Immature natural killer cell (primary cell): Measurements from ENCODE around the gene NUP54. TPM values are rescaled to one million over a fixed set of nuclear protein-coding genes. Genes with fewer than 3 reads are reported as not detected.

Experiments
- DNase-seq, 3 donors: peaks; one replicate each; pipeline ENCODE4 v3.0.0; 2022; ENCODE audit warnings: mixed read lengths in 1 of 3
- H3K27ac Mint-ChIP-seq, 6 donors: one replicate each; pipeline ENCODE4 v1.8.0; 2020; ENCODE audit warnings: mixed read lengths in 6 of 6, mild to moderate bottlenecking in 5 of 6, inconsistent platforms in 4 of 6, moderate library complexity in 3 of 6
- H3K27me3 Mint-ChIP-seq, 3 donors: one replicate each; pipeline ENCODE4 v1.8.0; 2020 to 2021; ENCODE audit warnings: low read depth in 3 of 3, mild to moderate bottlenecking in 3 of 3, mixed read lengths in 3 of 3, moderate library complexity in 3 of 3, inconsistent platforms in 1 of 3
- H3K36me3 Mint-ChIP-seq, 3 donors: one replicate each; pipeline ENCODE4 v1.8.0; 2020; ENCODE audit warnings: mixed read lengths in 3 of 3, inconsistent platforms in 2 of 3, mild to moderate bottlenecking in 2 of 3
- H3K4me1 Mint-ChIP-seq, 2 donors: one replicate each; pipeline ENCODE4 v1.8.0; 2020; ENCODE audit warnings: inconsistent platforms in 2 of 2, mild to moderate bottlenecking in 2 of 2, mixed read lengths in 2 of 2, moderate library complexity in 1 of 2
- H3K4me3 Mint-ChIP-seq, 5 donors: one replicate each; pipeline ENCODE4 v1.8.0; 2020; ENCODE audit warnings: mild to moderate bottlenecking in 5 of 5, mixed read lengths in 5 of 5, inconsistent platforms in 3 of 5, moderate library complexity in 3 of 5
- H3K9me3 Mint-ChIP-seq, 6 donors: one replicate each; pipeline ENCODE4 v1.8.0; 2020; ENCODE audit warnings: mild to moderate bottlenecking in 6 of 6, mixed read lengths in 6 of 6, inconsistent platforms in 4 of 6, moderate library complexity in 3 of 6
- polyA plus RNA-seq, 3 donors: library from polyadenylated mRNA; unstranded; fragments of 300-500 nt; fragmentation: Illumina TruSeq; gene quantifications; one replicate each; pipeline ENCODE4 v1.2.3, GENCODE V29; 2021

NUP54 gene
- polyA plus RNA-seq, 3 donors from 2014 or later = 33.0 to 39.2 (median 33.8) TPM

DNA sequence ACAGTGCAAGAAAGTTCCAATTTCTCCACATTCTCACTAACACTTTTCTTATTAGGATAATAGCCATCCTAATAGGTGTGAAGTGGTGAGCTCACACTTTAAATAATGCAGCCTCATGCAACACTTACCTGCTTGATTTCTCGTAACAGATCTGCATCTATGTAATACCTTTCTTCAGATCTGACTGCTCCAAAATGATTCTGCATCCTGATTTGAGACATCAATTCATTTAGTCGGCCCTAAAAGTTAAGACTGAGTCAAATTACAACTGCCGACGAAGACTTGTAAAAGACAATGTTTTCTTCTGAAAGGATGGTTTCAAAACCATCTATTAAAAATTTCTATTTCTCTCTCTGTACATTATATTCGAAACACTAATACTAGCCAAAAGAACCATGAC, 30.7 kb downstream of the NUP54 start:
- peak overlapping the region in 1 of 6 donors; percentile 65 for H3K27ac Mint-ChIP-seq
- H3K4me3 Mint-ChIP-seq = no peak overlapping the region
- H3K4me1 Mint-ChIP-seq = no peaks in the 10 kb centered on the region
- H3K9me3 Mint-ChIP-seq = no peaks in the 10 kb centered on the region
- no peaks in the 10 kb centered on the region for H3K27me3 Mint-ChIP-seq
- peaks cover 49 to 64% (median 50%) of the 10 kb centered on the region in 3 donors for H3K36me3 Mint-ChIP-seq
- DNase-seq = no peak

DNA sequence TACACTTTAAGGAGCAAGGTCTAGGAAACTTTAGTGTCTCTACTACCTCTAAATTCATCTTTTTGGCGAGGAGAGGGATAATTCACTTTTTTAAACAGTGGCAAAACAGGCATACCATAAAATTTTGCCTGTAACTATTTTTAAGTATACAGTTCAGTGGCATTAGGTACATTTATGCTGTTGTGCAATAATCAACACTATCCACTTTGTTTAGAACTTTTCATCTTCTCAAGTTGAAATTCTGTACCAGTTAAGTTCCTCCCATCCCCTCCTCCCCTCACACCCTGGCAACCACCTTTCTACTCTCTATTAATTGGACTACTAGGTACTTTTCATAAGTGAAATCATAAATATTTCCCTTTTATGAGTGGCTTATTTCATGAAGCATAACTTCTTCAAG, 31.4 kb downstream of the NUP54 start:
- H3K9me3 Mint-ChIP-seq = no peaks in the 10 kb centered on the region
- DNase-seq = no peak
- no peak overlapping the region for H3K4me3 Mint-ChIP-seq
- H3K27ac Mint-ChIP-seq = no peak overlapping the region
- H3K4me1 Mint-ChIP-seq = no peaks in the 10 kb centered on the region
- peaks cover 44 to 57% (median 44%) of the 10 kb centered on the region in 3 donors for H3K36me3 Mint-ChIP-seq
- no peaks in the 10 kb centered on the region for H3K27me3 Mint-ChIP-seq

DNA sequence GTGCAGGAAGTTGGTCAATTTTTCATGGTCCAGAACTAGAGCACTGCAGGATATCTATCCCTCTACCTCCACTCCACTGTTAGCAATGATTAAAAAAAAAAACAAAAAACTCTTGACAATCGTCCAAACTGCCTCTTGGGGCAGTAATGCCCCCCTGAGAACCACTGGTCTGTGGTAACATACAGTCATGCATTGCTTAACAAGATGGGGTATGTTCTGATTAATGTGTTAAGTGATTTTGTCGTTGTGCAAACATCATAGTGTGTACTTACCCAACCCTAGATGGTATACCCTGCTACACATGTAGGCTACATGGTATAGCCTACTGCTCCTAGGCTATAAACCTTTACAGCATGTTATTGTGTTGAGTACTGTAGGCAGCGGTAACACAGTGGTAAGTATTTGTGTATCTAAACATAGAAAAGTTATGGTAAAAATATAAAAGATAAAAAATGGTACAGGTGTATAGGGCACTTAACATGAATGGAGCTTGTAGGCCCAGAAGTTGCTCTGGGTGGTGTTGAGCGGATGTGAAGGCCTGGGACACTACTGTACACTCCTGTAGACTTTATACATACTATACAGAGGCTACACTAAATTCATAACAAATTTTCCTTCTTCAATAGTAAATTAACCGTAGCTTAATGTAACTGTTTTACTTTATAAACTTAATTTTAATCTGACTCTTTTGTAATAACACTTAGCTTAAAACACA, 39.6 kb downstream of the NUP54 start:
- Mint-ChIP-seq H3K4me1 (no peaks in the 10 kb centered on the region), H3K4me3 (no peak overlapping the region), H3K36me3 (peaks cover 3 to 6% (median 4%) of the 10 kb centered on the region in 3 donors), H3K27me3 (peaks cover 0 to 3% (median 2%) of the 10 kb centered on the region in 3 donors), H3K27ac (no peak overlapping the region), H3K9me3 (no peaks in the 10 kb centered on the region)
- no peak for DNase-seq

- no peak for DNase-seq
- no peak overlapping the region for H3K4me3 Mint-ChIP-seq
- H3K9me3 Mint-ChIP-seq = no peaks in the 10 kb centered on the region
- no peak overlapping the region for H3K27ac Mint-ChIP-seq
- peaks cover 2 to 3% (median 2%) of the 10 kb centered on the region in 3 donors for H3K27me3 Mint-ChIP-seq
- no peaks in the 10 kb centered on the region for H3K36me3 Mint-ChIP-seq
- no peaks in the 10 kb centered on the region for H3K4me1 Mint-ChIP-seq
These were observed 41.8 kb downstream of the NUP54 start for GRCh38 chr4:76106442-76106841.

DNA sequence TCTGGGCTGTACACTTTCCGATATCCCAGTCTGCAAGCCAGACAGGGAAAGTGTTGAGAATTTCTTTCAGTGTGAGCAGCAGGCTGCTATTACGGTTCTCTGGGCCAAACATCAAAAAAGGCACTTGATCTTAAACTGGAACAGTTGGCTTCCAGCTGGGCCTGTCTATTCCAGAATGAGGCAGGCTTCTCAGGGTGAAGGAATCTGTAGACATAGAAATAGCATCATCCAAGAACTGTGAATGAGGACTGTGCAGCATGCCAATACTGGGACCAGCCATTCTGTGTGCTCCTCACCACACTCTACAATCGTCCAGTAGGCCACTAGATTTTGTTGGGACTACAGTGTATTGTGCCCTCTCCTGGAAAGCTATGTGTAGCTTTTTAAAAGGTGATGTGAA, 42.5 kb downstream of the NUP54 start:
- no peak for DNase-seq
- Mint-ChIP-seq H3K4me3 (no peak overlapping the region), H3K9me3 (no peaks in the 10 kb centered on the region), H3K27ac (no peak overlapping the region), H3K4me1 (no peaks in the 10 kb centered on the region), H3K36me3 (no peaks in the 10 kb centered on the region), H3K27me3 (peaks cover 0 to 3% (median 2%) of the 10 kb centered on the region in 3 donors)

DNA sequence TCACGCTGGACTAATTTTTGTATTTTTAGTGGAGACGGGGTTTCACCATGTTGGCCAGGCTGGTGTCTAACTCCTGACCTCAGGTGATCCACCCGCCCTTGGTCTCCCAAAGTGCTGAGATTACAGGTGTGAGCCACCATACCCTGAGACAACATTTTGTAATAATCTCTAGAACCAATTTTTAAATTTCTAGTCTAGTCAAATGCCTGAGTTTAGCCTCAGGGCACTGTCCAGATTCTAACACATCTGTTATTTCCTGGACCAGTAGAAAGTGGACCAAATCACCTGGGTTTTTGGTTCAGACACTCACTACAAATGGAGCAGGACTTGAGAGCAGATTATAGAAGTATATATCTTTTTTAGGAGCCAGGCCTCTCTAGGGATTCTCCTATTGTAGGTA, 52.1 kb downstream of the NUP54 start:
- H3K4me1 Mint-ChIP-seq = no peaks in the 10 kb centered on the region
- H3K4me3 Mint-ChIP-seq = no peak overlapping the region
- no peak for DNase-seq
- no peak overlapping the region for H3K27ac Mint-ChIP-seq
- H3K27me3 Mint-ChIP-seq = peaks cover 2 to 10% (median 4%) of the 10 kb centered on the region in 3 donors
- no peaks in the 10 kb centered on the region for H3K36me3 Mint-ChIP-seq
- H3K9me3 Mint-ChIP-seq = no peaks in the 10 kb centered on the region

GRCh38 chr4:76095568-76095967, 52.6 kb downstream of the NUP54 start:
- Mint-ChIP-seq H3K4me3 (no peak overlapping the region), H3K27ac (no peak overlapping the region), H3K27me3 (peaks cover 2 to 10% (median 4%) of the 10 kb centered on the region in 3 donors), H3K9me3 (no peaks in the 10 kb centered on the region), H3K36me3 (no peaks in the 10 kb centered on the region), H3K4me1 (peaks cover 0 to under 1% of the 10 kb centered on the region in 2 donors)
- DNase-seq = no peak

DNA sequence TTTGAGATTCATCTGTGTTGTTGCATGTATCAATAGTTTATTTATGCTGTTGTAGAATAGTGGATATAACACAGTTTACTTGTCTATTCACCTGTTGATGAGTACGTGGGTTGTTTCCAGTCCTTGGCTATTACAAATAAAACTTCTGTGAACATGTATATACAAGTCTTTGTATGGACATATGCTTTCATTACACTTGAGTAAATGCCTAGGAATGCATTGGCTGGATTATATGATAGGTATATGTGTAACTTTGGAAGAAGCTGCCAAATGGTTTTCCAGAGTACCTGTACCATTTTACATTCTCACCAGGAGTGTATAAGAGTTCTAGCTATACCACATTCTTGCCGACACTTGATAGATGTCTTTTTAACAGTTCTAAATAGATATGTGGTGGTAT, 57.1 kb downstream of the NUP54 start:
- peak overlapping the region in 1 of 6 donors; percentile 6 for H3K27ac Mint-ChIP-seq
- H3K9me3 Mint-ChIP-seq = no peaks in the 10 kb centered on the region
- H3K4me1 Mint-ChIP-seq = peaks cover 6 to 7% of the 10 kb centered on the region in 2 donors
- H3K27me3 Mint-ChIP-seq = peaks cover 0 to 2% (median 0%) of the 10 kb centered on the region in 3 donors
- H3K36me3 Mint-ChIP-seq = no peaks in the 10 kb centered on the region
- DNase-seq = no peak
- H3K4me3 Mint-ChIP-seq = no peak overlapping the region

GRCh38 chr4:76090241-76090691, 57.9 kb downstream of the NUP54 start:
- Mint-ChIP-seq H3K36me3 (no peaks in the 10 kb centered on the region), H3K27me3 (peaks cover 0 to 2% (median 0%) of the 10 kb centered on the region in 3 donors), H3K4me1 (peaks cover 6 to 7% of the 10 kb centered on the region in 2 donors), H3K4me3 (no peak overlapping the region), H3K9me3 (no peaks in the 10 kb centered on the region), H3K27ac (peak overlapping the region in 2 of 6 donors; percentile 18 to 32)
- peak; percentile 21 to 30 (median 25) for DNase-seq

GRCh38 chr4:76088719-76089118, 59.5 kb downstream of the NUP54 start:
- no peak overlapping the region for H3K4me3 Mint-ChIP-seq
- H3K9me3 Mint-ChIP-seq = no peaks in the 10 kb centered on the region
- H3K27ac Mint-ChIP-seq = no peak overlapping the region
- H3K4me1 Mint-ChIP-seq = peaks cover 6 to 7% of the 10 kb centered on the region in 2 donors
- peaks cover 0 to 2% (median 0%) of the 10 kb centered on the region in 3 donors for H3K27me3 Mint-ChIP-seq
- no peak for DNase-seq
- no peaks in the 10 kb centered on the region for H3K36me3 Mint-ChIP-seq

GRCh38 chr4:76087007-76087769, 61.0 kb downstream of the NUP54 start:
- no peaks in the 10 kb centered on the region for H3K36me3 Mint-ChIP-seq
- DNase-seq = no peak
- peaks cover 6 to 7% of the 10 kb centered on the region in 2 donors for H3K4me1 Mint-ChIP-seq
- H3K9me3 Mint-ChIP-seq = no peaks in the 10 kb centered on the region
- no peaks in the 10 kb centered on the region for H3K27me3 Mint-ChIP-seq
- no peak overlapping the region for H3K27ac Mint-ChIP-seq
- no peak overlapping the region for H3K4me3 Mint-ChIP-seq

- Mint-ChIP-seq H3K9me3 (no peaks in the 10 kb centered on the region), H3K4me3 (no peak overlapping the region), H3K27me3 (no peaks in the 10 kb centered on the region), H3K4me1 (peaks cover 0 to 3% of the 10 kb centered on the region in 2 donors), H3K27ac (no peak overlapping the region), H3K36me3 (no peaks in the 10 kb centered on the region)
- DNase-seq = no peak
These were observed 63.7 kb downstream of the NUP54 start for GRCh38 chr4:76084542-76084941.

DNA sequence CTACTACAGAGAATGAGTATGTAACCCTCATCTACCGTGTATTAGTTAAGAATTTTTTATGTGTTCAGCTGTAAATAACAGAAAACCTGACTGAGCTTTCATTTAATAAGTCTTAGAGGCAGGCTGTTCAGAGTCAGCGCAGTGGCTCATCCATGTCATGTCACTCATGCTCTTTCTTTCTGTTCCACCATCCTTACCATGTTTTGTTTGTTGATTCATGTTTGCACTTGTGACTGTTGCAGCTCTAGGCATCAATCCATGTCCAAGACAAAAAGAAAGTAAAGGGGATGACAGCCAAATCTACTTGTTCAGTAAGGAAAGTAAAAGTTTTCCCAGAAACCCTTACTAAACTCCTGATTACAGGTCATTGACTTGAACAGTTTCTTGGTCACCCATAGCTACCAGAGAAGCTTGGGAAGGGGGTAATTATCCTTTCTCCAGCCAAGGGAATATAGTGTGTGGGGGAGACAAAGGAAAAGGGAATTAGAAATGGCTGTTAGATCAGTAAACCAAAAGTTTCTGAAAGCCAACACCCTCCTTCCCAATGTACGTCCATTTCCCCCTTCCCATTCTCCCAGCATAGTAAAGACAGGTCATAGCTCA, 64.7 kb downstream of the NUP54 start:
- Mint-ChIP-seq H3K9me3 (no peaks in the 10 kb centered on the region), H3K36me3 (no peaks in the 10 kb centered on the region), H3K27me3 (no peaks in the 10 kb centered on the region), H3K4me3 (no peak overlapping the region), H3K27ac (no peak overlapping the region), H3K4me1 (no peaks in the 10 kb centered on the region)
- no peak for DNase-seq

- Mint-ChIP-seq H3K9me3 (no peaks in the 10 kb centered on the region), H3K4me1 (no peaks in the 10 kb centered on the region), H3K4me3 (no peak overlapping the region), H3K27me3 (peaks cover 0 to 2% (median 0%) of the 10 kb centered on the region in 3 donors), H3K36me3 (no peaks in the 10 kb centered on the region), H3K27ac (no peak overlapping the region)
- DNase-seq = no peak
These were observed 70.1 kb downstream of the NUP54 start for GRCh38 chr4:76078033-76078613.
